Fibroblast of lung (primary cell): ENCODE measurements around the gene PDE1A. TPM values are rescaled to one million over a fixed set of nuclear protein-coding genes. Genes with fewer than 3 reads are reported as not detected.

Experiments used
- DNase-seq, 2 donors: peaks; one replicate each; pipeline versions ENCODE4 v3.0.0 to v3.0.0-alpha.2; 2010; ENCODE audit warnings: low read depth in 2 of 2
- H2AFZ ChIP-seq: 2 replicates; pipeline ENCODE4 v1.5.1; 2012; ENCODE audit warnings: low read length, control low read depth, inconsistent platforms
- H3K27ac ChIP-seq: 2 replicates; pipeline ENCODE4 v1.5.1; 2011; ENCODE audit warnings: low read length, control low read depth; ENCODE audit not compliant: insufficient read depth
- H3K27me3 ChIP-seq: 2 replicates; pipeline ENCODE4 v1.5.1; 2011; ENCODE audit warnings: mild to moderate bottlenecking, low read length; ENCODE audit not compliant: control insufficient read depth, insufficient read depth
- H3K36me3 ChIP-seq: 2 replicates; pipeline ENCODE4 v1.5.1; 2011; ENCODE audit warnings: low read length; ENCODE audit not compliant: control insufficient read depth, insufficient read depth
- H3K4me1 ChIP-seq: 2 replicates; pipeline ENCODE4 v1.5.1; 2011; ENCODE audit warnings: low read length; ENCODE audit not compliant: control insufficient read depth, insufficient read depth; ENCODE audit errors: extremely low read depth
- H3K4me2 ChIP-seq: 2 replicates; pipeline ENCODE4 v1.5.1; 2011; ENCODE audit warnings: low read length, control low read depth; ENCODE audit not compliant: insufficient read depth; ENCODE audit errors: extremely low read depth
- H3K4me3 ChIP-seq, 4 experiments: fragments of 200-600 bp in 1 of 4; sonication (generic) in 1 of 4; replicated peaks in 1 of 4; 2 replicates each; pipeline ENCODE4 v1.5.1; 2011 to 2016; ENCODE audit warnings: low read length in 4 of 4, low read depth in 3 of 4, mild to moderate bottlenecking in 3 of 4, control low read depth in 2 of 4, inconsistent platforms in 1 of 4, mixed read lengths in 1 of 4; ENCODE audit not compliant: insufficient read depth in 1 of 4; ENCODE audit errors: control extremely low read depth in 1 of 4
- H3K79me2 ChIP-seq: 2 replicates; pipeline ENCODE4 v1.5.1; 2012; ENCODE audit warnings: mild to moderate bottlenecking, low read length, inconsistent platforms; ENCODE audit not compliant: control insufficient read depth, insufficient read depth
- H3K9ac ChIP-seq: 2 replicates; pipeline ENCODE4 v1.5.1; 2011; ENCODE audit warnings: mild to moderate bottlenecking, low read length, control low read depth; ENCODE audit not compliant: insufficient read depth
- H3K9me3 ChIP-seq: 2 replicates; pipeline ENCODE4 v1.5.1; 2012; ENCODE audit warnings: low read depth, low read length; ENCODE audit not compliant: control insufficient read depth, insufficient read depth
- H4K20me1 ChIP-seq: 2 replicates; pipeline ENCODE4 v1.5.1; 2011; ENCODE audit warnings: low read length; ENCODE audit not compliant: control insufficient read depth, insufficient read depth; ENCODE audit errors: extremely low read depth
- CTCF ChIP-seq, 2 donors: IDR thresholded peaks in 1 of 2; conservative IDR thresholded peaks in 1 of 2; 1 replicate in 1 of 2; 2 replicates in 1 of 2; pipeline ENCODE4 v1.5.1; 2011 to 2012; ENCODE audit warnings: low read length in 2 of 2, control low read depth in 1 of 2, inconsistent platforms in 1 of 2, low read depth in 1 of 2, mild to moderate bottlenecking in 1 of 2
- EZH2 ChIP-seq: IDR thresholded peaks from 2 replicates; pipeline ENCODE4 v1.5.1; 2012; ENCODE audit warnings: low read length, control low read depth, mild to moderate bottlenecking; ENCODE audit errors: missing control alignments
- polyA plus RNA-seq, 2 donors: library from polyadenylated mRNA; depleted of rRNA in 1 of 2; stranded (reverse) in 1 of 2; unstranded in 1 of 2; fragments of >200 nt; gene quantifications; 2 replicates each; pipeline ENCODE4 v1.2.1, GENCODE V29; 2011 to 2012; ENCODE audit warnings: missing spikeins in 1 of 2
- total RNA-seq: library from RNA; depleted of rRNA; stranded (reverse); fragments of >200 nt; gene quantifications from 2 replicates; pipeline ENCODE4 v1.2.1, GENCODE V29; 2014

The PDE1A gene
- total and polyA plus RNA-seq, 2 donors (not counting 1 experiment from before 2014, with no cell fraction given), result 4.0 to 7.1 TPM

GRCh38 chr2:182181381-182181780 lies 245.5 kb downstream of the PDE1A start:
- Histone ChIP-seq H3K27me3 (no peaks in the 10 kb centered on the region), H3K79me2 (no peaks in the 10 kb centered on the region), H3K27ac (no peak overlapping the region), H3K9me3 (no peaks in the 10 kb centered on the region), H4K20me1 (no peaks in the 10 kb centered on the region), H3K4me1 (no peaks in the 10 kb centered on the region), H3K9ac (no peak overlapping the region), H3K36me3 (no peaks in the 10 kb centered on the region), H3K4me3 (no peak overlapping the region), H2AFZ (no peak overlapping the region), H3K4me2 (no peak overlapping the region)
- TF ChIP-seq CTCF (conservative IDR thresholded peaks at IDR 0.05 in 1 of 2, IDR thresholded peaks at IDR 0.05 in 1 of 2; ENCODE audit: low read depth in 1 of 2, low read length in 2 of 2) (no peak), EZH2 (no peak)
- no peak for DNase-seq

GRCh38 chr2:182179176-182179575 lies 247.7 kb downstream of the PDE1A start:
- Histone ChIP-seq H4K20me1 (no peaks in the 10 kb centered on the region), H3K4me1 (no peaks in the 10 kb centered on the region), H3K4me2 (no peak overlapping the region), H2AFZ (no peak overlapping the region), H3K9ac (no peak overlapping the region), H3K9me3 (no peaks in the 10 kb centered on the region), H3K4me3 (no peak overlapping the region), H3K27ac (no peak overlapping the region), H3K79me2 (no peaks in the 10 kb centered on the region), H3K27me3 (no peaks in the 10 kb centered on the region), H3K36me3 (no peaks in the 10 kb centered on the region)
- DNase-seq, result no peak
- TF ChIP-seq EZH2, result no peak
- no peak for TF ChIP-seq CTCF (conservative IDR thresholded peaks at IDR 0.05 in 1 of 2, IDR thresholded peaks at IDR 0.05 in 1 of 2; ENCODE audit: low read depth in 1 of 2, low read length in 2 of 2)

GRCh38 chr2:182173944-182174622 lies 252.8 kb downstream of the PDE1A start:
- Histone ChIP-seq H3K4me3 (no peak overlapping the region), H3K79me2 (no peaks in the 10 kb centered on the region), H3K27me3 (no peaks in the 10 kb centered on the region), H3K9ac (no peak overlapping the region), H4K20me1 (no peaks in the 10 kb centered on the region), H3K4me2 (no peak overlapping the region), H2AFZ (no peak overlapping the region), H3K27ac (no peak overlapping the region), H3K36me3 (no peaks in the 10 kb centered on the region), H3K9me3 (no peaks in the 10 kb centered on the region), H3K4me1 (no peaks in the 10 kb centered on the region)
- TF ChIP-seq CTCF (conservative IDR thresholded peaks at IDR 0.05 in 1 of 2, IDR thresholded peaks at IDR 0.05 in 1 of 2; ENCODE audit: low read depth in 1 of 2, low read length in 2 of 2) (no peak), EZH2 (no peak)
- peak in 1 of 2 donors; percentile 65 for DNase-seq
